Measurements from ENCODE around the gene ARL10. TPM values are rescaled to one million over a fixed set of nuclear protein-coding genes. Genes with fewer than 3 reads are reported as not detected.

Gene ARL10
- total RNA-seq, 1 donor from 2014 or later: 14.3 TPM

- FAIRE-seq: no peak
- Histone ChIP-seq H3K27me3 (ENCODE audit: insufficient read depth, low read length) (no peaks in the 10 kb centered on the region), H3K36me3 (ENCODE audit: insufficient read depth, low read length) (peaks cover 4% of the 10 kb centered on the region), H4K20me1 (ENCODE audit: insufficient read depth, low read length) (peaks cover 14% of the 10 kb centered on the region), H3K79me2 (ENCODE audit: insufficient read depth, low read length) (peaks cover 30% of the 10 kb centered on the region), H3K4me2 (ENCODE audit: low read length) (no peak overlapping the region), H3K9me3 (ENCODE audit: insufficient read depth, low read depth, low read length) (no peaks in the 10 kb centered on the region), H3K27ac (ENCODE audit: low read depth, low read length) (no peak overlapping the region), H3K4me3 (ENCODE audit: insufficient read depth, low read depth, low read length) (no peak overlapping the region), H2AFZ (ENCODE audit: low read depth, low read length) (no peak overlapping the region), H3K9ac (ENCODE audit: low read length) (no peak overlapping the region), H3K4me1 (ENCODE audit: insufficient read depth, low read length) (peaks cover 13% of the 10 kb centered on the region)
- DNase-seq (ENCODE audit: low read depth): no peak
- no peaks in the 10 kb centered on the region for H3K9me3 Mint-ChIP-seq (ENCODE audit: unreplicated experiment)
- no peak overlapping the region for H3K27ac Mint-ChIP-seq (ENCODE audit: unreplicated experiment)
- no peak for TF ChIP-seq EZH2 (IDR thresholded peaks at IDR 0.05; ENCODE audit: insufficient read depth, low read length)
- TF ChIP-seq, protein P1, sequence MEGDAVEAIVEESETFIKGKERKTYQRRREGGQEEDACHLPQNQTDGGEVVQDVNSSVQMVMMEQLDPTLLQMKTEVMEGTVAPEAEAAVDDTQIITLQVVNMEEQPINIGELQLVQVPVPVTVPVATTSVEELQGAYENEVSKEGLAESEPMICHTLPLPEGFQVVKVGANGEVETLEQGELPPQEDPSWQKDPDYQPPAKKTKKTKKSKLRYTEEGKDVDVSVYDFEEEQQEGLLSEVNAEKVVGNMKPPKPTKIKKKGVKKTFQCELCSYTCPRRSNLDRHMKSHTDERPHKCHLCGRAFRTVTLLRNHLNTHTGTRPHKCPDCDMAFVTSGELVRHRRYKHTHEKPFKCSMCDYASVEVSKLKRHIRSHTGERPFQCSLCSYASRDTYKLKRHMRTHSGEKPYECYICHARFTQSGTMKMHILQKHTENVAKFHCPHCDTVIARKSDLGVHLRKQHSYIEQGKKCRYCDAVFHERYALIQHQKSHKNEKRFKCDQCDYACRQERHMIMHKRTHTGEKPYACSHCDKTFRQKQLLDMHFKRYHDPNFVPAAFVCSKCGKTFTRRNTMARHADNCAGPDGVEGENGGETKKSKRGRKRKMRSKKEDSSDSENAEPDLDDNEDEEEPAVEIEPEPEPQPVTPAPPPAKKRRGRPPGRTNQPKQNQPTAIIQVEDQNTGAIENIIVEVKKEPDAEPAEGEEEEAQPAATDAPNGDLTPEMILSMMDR (IDR thresholded peaks at IDR 0.05; ENCODE audit: insufficient read depth, low read depth, low read length): no peak
- peak overlapping the region; percentile 34 for H3K4me3 Mint-ChIP-seq (ENCODE audit: unreplicated experiment)
- H3K27me3 Mint-ChIP-seq (ENCODE audit: low read depth, unreplicated experiment): no peaks in the 10 kb centered on the region
- peaks cover 11% of the 10 kb centered on the region for H3K4me1 Mint-ChIP-seq (ENCODE audit: low read depth, unreplicated experiment)
- peaks cover 9% of the 10 kb centered on the region for H3K36me3 Mint-ChIP-seq (ENCODE audit: low read depth, unreplicated experiment)
These were observed 26.2 kb downstream of the ARL10 start for GRCh38 chr5:176391479-176391878.

DNA sequence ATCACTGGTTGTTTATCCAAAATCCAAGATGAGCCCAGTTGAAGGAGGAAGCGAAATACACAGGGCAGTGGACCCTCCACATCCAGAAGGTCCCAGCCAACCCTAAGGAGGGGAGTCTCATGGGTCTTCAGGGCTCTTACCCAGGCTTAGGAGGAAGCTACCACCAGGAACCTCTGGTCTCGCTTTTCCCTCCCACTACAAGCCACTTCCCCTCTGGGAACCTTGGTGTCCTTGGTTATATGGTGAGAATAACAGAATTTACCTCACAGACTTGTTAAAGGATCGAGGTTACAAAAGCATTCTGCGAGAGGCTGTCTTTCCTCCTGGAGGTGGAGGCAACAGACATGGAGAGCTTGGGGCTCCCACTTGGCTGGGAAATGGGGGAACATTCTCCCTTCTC, 26.7 kb downstream of the ARL10 start:
- Mint-ChIP-seq H3K4me3 (ENCODE audit: unreplicated experiment) (no peak overlapping the region), H3K9me3 (ENCODE audit: unreplicated experiment) (no peaks in the 10 kb centered on the region), H3K36me3 (ENCODE audit: low read depth, unreplicated experiment) (peaks cover 9% of the 10 kb centered on the region), H3K4me1 (ENCODE audit: low read depth, unreplicated experiment) (peaks cover 12% of the 10 kb centered on the region), H3K27ac (ENCODE audit: unreplicated experiment) (no peak overlapping the region), H3K27me3 (ENCODE audit: low read depth, unreplicated experiment) (no peaks in the 10 kb centered on the region)
- no peak for TF ChIP-seq EZH2 (IDR thresholded peaks at IDR 0.05; ENCODE audit: insufficient read depth, low read length)
- TF ChIP-seq, protein P1 (IDR thresholded peaks at IDR 0.05; ENCODE audit: insufficient read depth, low read depth, low read length): no peak
- peaks cover 9% of the 10 kb centered on the region for H4K20me1 ChIP-seq (ENCODE audit: insufficient read depth, low read length)
- no peaks in the 10 kb centered on the region for H3K9me3 ChIP-seq (ENCODE audit: insufficient read depth, low read depth, low read length)
- H3K4me1 ChIP-seq (ENCODE audit: insufficient read depth, low read length): peaks cover 10% of the 10 kb centered on the region
- no peak overlapping the region for H3K27ac ChIP-seq (ENCODE audit: low read depth, low read length)
- H3K36me3 ChIP-seq (ENCODE audit: insufficient read depth, low read length): peaks cover 4% of the 10 kb centered on the region
- DNase-seq (ENCODE audit: low read depth) (no peak), FAIRE-seq (no peak)
- H3K27me3 ChIP-seq (ENCODE audit: insufficient read depth, low read length): no peaks in the 10 kb centered on the region
- no peak overlapping the region for H3K4me3 ChIP-seq (ENCODE audit: insufficient read depth, low read depth, low read length)
- no peak overlapping the region for H3K4me2 ChIP-seq (ENCODE audit: low read length)
- peaks cover 25% of the 10 kb centered on the region for H3K79me2 ChIP-seq (ENCODE audit: insufficient read depth, low read length)
- no peak overlapping the region for H2AFZ ChIP-seq (ENCODE audit: low read depth, low read length)
- H3K9ac ChIP-seq (ENCODE audit: low read length): no peak overlapping the region

DNA sequence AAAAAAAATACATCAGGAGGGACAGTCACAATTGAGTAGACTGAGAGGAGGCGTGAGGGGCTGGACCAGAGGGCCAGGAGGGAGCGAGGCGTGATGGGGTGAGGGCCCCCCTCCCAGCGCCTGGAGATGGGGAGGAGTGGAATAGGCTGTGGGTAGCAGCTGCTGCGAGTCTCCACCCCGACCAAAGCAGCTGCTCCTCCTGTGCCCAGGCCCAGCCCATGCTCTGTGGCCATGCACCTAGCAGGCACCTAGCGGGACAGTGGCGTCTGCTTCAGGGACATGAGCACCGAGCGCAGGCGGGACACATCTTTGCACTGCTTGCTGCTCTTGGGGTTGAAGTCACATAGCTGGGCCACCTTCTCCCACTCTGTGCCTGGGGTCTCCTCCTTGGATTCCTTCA, 27.2 kb downstream of the ARL10 start:
- Histone ChIP-seq H3K27ac (ENCODE audit: low read depth, low read length) (no peak overlapping the region), H3K9ac (ENCODE audit: low read length) (no peak overlapping the region), H3K79me2 (ENCODE audit: insufficient read depth, low read length) (peaks cover 20% of the 10 kb centered on the region), H3K4me1 (ENCODE audit: insufficient read depth, low read length) (peaks cover 4% of the 10 kb centered on the region), H3K36me3 (ENCODE audit: insufficient read depth, low read length) (peaks cover 4% of the 10 kb centered on the region), H3K27me3 (ENCODE audit: insufficient read depth, low read length) (no peaks in the 10 kb centered on the region), H3K9me3 (ENCODE audit: insufficient read depth, low read depth, low read length) (no peaks in the 10 kb centered on the region), H4K20me1 (ENCODE audit: insufficient read depth, low read length) (peaks cover 4% of the 10 kb centered on the region), H3K4me2 (ENCODE audit: low read length) (no peak overlapping the region), H2AFZ (ENCODE audit: low read depth, low read length) (no peak overlapping the region), H3K4me3 (ENCODE audit: insufficient read depth, low read depth, low read length) (no peak overlapping the region)
- Mint-ChIP-seq H3K9me3 (ENCODE audit: unreplicated experiment) (no peaks in the 10 kb centered on the region), H3K27me3 (ENCODE audit: low read depth, unreplicated experiment) (no peaks in the 10 kb centered on the region), H3K27ac (ENCODE audit: unreplicated experiment) (no peak overlapping the region), H3K4me1 (ENCODE audit: low read depth, unreplicated experiment) (peaks cover 12% of the 10 kb centered on the region), H3K36me3 (ENCODE audit: low read depth, unreplicated experiment) (peaks cover 9% of the 10 kb centered on the region), H3K4me3 (ENCODE audit: unreplicated experiment) (no peak overlapping the region)
- FAIRE-seq (no peak), DNase-seq (ENCODE audit: low read depth) (no peak)
- TF ChIP-seq, protein P1 (IDR thresholded peaks at IDR 0.05; ENCODE audit: insufficient read depth, low read depth, low read length): no peak
- TF ChIP-seq EZH2 (IDR thresholded peaks at IDR 0.05; ENCODE audit: insufficient read depth, low read length): no peak

Measured in astrocyte (in vitro differentiated cells and primary cell).